ENCODE results near the gene LMX1A.

LMX1A gene

DNA sequence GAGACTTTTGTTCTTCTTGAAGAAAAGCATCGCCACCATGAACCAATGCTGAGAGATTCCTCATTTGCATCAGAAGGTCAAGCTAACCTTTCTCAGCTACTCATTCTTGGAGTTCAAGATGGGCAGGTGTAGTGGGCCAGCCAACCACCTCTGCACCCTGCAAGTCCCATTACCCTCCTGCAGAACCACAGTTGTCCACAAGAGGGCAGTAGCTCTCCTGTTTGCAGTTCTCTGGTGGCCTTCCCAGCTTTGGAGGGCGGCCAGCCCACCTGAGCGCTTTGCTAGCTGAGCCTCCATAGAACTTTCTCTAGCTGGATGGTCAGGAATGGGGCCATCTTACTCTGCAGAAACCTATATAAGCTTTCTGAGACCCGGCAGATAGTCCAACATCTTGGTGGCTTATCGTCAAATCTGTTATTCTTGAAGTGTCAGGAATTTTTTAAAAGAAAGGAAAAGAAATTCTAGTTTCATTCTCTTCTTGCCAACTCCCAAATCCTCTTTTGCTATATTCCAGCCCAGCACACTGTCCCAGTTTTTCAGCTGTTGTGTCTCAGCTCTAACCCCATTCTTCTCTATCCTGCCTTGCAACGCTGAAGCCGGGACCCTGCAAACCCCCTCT is 11.0 kb upstream of the LMX1A start:
- DNase-seq (ENCODE audit: low spot score) = peak; percentile 73

DNA sequence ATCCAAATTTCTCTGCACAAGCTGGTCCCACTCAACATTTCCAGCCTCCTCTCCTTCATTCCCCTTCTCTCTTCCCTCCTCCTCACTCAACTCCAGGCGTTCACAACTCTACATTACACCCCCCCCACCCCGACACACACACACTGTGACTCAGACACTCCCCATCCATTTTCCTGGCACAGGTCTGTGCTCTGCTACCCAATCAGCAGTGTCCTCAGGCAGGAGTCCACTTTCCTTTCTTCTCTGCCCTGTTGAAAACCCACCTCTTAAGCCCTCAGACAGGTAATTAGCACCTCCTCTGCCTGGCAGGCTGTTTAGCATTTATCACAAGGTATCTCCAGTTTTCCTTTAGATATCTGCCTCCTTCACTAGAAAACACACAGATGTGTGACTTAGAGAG is 8.8 kb upstream of the LMX1A start:
- DNase-seq (ENCODE audit: low spot score) = no peak

DNA sequence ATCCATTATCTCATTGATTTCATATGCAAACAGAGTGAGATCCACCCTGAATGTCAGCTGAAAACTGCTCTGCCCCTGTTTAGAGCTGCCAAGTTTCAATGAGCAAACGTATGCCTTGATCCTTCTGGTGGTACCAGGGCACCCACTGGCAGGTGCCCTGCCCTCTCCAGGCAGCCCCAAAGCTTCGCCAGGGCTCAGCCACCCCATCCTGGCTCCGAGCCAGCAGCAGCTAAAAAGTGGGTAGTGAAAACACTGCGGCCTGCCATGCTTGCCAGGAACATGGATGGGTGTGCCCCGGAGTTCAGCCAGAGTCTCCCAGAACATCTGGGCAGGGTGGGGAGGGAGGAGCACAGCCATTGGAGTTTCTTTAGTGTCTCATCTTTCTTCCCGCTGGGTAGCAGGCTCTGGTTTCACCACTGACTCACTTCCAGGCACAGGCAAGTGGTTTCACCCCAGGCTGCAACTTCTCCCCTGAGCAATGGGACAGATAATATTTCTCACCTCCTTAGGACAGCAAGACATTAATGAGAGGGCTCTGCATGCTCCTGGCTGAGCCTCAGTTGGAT is 8.1 kb upstream of the LMX1A start:
- no peak for DNase-seq (ENCODE audit: low spot score)

DNA sequence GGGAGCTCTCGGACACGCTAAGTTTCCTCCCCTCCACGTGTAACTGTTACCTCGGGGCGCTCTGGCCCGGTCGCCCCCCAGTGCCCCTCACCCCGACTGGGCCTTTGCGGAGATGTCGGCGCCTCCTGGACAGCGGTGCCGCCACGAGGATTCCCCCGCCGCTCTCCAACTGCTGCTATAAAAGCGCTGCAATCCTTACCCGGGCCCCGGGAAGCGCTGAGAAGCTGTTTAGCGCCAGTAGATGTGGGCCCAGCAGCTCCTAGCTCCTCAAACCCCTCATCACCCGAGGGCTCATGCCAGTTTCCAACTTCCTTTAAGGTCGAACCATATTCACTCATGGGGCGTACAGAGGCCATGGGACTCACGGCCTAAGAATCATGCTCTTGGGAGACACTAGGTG is 361 bp upstream of the LMX1A start:
- DNase-seq (ENCODE audit: low spot score) = no peak

DNA sequence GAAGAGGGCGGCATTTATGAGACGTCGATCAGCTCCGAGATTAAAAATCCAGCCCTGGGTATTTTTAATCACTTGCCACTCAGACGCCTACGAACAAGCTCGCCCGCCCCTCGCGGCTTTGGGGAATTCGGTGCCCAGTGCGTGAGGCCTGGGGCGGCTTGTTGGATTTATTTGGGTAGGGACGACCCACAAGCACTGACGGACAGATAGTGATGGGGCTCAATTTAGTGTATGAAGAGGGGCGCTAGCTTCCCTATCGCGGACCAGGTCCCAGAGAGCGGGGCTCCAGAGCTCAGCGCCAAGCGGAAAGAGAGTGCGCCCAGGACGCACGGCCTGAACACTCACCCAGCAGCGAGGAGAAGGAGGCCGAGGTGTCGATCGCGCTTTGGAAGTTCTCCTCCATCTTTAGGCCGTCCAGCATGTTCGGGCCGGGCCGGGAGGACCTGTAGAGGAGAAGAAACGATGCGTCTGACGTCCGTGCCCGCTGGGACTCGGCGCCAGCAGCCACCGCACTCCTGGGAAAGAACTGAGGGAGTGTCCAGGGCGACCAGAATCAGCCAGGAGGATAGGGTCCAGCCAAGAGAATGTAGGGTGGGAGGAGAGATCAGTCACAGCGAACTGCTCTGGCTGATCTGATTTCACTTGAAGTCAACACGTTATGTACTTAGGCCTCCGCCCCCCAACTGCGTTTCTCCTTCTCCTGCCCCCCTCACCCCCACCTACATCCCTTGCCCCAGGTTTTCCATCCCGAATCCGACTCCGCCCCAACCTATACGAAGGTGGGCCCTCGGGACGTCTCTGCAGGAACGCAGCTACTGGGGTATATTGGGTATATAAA is 1.2 kb downstream of the LMX1A start:
- no peak for DNase-seq (ENCODE audit: low spot score)

DNA sequence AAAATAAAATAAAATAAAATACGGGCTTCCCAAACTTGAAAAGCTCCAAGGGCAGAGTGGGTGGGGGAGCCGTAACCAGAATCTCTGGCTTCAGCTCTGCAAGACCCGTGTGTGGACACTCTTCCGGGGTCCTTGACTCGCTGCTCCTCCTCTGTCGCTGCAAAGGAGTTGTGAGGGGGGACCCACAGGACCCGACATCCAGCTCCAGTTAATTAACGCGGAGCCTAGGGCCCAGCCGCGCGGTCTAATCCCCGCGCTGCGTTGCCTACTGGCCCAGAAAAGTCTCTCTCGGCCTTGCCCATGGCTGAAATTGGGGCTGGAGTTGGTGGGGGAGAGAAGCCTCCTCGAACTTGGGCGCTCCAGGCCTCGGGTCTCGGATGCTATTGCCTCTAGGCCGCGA is 1.8 kb downstream of the LMX1A start:
- no peak for DNase-seq (ENCODE audit: low spot score)

DNA sequence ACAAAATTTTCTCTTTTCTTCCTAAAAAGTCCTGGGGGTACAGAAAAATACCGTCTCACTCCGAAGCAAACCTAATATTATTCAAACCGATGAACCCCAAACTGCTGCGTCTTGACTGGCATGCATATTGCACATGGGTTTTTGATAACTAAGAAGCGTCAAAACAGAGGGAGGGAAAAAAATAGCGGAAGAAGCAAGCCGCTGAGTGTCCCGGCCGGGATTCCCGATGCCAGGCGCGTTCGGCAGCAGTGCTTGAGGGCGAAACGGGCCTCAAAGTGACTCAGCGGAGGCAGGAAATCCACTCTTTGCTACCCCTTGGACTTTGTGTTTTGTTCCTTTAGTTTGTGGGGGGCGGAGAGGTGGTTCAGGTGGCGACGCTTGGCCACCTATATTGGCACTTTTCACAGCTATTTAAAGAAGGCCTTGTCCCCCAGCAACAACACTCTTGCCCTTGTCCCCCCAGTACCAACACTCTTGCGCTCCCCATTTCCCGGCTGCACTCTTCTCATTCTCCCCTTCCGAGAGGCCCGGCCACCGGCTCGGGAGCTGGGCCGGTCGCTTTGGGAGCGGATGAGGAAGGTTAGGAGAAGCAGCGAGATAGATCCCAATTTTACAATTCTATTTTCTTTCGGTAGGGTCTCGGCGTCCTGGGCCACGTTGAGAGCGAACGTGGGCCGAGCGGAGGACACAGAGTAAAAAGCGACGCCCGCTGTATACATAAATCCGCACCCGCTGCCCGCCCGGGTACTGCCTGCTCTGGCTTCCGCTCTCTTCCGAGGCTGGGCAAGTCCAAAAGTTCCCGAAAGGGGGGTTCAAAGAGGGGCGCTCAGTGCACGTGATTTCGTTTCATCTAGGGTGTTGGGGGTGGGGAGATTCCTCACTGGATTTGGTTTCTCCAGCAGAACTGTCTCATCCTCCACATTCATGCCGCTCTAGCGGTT is 2.5 kb downstream of the LMX1A start:
- no peak for DNase-seq (ENCODE audit: low spot score)

DNA sequence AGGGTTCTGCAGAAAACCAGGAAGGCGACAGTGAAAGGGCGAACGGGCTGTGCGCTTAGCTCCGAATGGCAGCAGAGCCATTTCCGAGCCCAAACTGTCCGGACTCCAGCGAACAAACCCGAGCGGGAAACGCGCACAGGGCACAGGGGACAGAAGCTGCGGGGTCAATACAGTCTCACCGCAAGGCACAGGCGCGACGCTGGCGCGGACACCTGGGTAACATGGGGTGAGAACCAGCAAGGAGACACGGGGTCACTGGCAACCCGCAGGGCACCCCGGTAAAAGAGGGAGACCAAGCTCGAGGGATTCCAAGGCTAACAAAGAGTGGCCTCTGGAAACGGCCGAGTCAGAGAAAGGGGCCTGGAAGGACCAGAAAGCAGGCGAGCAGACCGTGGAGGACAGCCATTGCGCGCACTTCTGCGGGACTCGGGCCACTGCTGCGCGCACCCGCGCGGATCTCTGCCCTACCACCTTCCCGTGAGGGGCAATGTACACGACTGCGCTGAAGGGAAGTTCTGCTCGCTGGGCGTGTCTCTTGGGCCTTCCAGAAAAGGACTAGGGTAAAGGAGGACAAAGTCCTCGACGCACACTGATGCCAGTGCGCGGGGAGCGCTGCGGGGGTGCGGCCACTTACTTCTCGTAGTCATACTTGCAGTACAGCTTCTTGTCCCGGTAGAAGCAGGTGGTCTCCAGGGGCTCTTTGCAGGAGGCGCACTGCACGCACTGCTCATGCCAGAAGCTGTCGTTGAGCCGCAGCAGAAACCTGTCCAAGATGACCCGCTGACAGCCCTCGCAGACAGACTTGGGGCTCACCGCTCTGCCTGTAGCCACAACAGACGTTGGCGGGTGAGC is 3.8 kb downstream of the LMX1A start:
- no peak for DNase-seq (ENCODE audit: low spot score)

DNA sequence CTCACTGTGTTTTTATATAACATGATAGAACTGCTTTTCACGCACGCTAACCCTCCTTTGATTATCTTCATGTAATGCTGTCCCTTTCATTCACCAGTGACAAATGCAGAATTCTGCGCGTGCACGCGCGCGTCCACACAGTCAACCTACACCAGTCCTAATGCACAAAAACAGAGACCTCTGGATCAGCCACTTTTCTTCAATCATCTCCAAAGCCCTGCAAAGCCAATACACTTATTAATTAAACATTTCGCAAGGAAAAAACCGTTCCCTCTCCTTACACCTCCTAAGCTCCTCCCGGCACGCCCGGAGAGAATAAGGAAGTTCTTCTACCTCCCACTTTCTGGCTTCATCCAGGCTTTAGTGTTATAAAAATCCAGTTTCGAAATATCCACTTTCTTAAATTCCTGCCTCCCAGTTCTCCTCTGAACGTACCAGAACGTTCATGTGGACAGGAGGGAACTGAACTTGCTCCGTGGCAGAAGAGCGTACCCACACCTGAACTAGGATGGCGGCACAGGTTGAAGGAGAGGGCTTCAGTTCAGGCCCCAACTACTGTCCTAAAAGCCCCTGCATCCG is 4.6 kb downstream of the LMX1A start:
- no peak for DNase-seq (ENCODE audit: low spot score)

DNA sequence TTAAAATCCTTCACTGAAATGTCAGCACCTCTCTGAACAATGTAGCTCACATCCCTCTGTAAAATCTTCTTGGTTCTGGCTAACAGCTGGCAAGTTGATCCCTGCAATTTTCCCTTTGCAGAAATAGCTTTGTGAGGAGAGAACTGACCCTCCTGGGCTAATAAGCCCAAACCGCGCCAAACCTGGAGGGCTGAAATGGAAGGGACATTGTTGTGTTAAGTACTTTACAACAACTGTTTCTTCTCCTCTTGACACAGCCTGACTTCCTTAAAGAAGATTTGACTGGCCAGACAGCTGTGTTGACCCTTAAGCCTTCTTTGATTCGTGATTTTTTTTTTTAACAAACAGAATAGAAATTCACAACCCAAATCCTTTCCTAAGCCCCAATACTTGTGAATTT is 5.7 kb downstream of the LMX1A start:
- DNase-seq (ENCODE audit: low spot score) = no peak

DNA sequence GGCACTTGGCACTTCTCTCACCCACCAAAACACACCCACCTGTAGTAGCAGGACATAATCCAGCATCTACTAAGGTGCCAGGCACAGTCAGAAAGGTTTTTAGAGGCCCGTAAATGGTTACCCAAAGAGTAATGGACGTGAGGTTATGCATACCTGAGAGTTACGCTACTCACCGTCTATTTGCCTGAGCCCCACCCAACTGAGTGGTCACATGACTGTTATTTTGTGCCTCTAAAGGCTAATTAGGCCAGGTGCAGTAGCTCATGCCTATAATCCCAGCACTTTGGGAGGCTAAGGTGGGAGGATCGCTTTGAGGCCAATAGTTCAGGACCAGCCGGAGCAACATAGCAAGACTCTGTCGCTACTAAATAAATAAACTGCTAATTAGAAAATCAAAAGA is 11.0 kb downstream of the LMX1A start:
- no peak for DNase-seq (ENCODE audit: low spot score)

DNA sequence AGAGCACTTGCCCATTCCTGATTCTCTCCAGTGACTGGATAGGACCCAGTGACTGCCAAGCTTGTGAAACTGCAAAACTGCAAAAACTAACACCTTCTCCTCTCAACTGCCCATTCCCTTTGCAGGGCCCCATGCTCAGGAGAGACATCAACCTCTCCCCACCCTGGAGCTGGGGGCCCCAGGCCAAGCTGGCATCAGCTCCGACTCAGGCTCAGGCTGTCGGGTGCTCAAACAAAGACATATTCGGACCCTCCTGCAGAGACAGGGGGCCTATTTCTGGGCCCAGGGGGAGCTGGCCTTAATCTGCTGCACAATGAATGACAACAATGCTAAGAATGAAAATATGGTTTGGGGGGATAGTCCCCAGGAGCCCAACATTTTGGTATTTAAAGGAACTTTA is 11.8 kb downstream of the LMX1A start:
- no peak for DNase-seq (ENCODE audit: low spot score)

DNA sequence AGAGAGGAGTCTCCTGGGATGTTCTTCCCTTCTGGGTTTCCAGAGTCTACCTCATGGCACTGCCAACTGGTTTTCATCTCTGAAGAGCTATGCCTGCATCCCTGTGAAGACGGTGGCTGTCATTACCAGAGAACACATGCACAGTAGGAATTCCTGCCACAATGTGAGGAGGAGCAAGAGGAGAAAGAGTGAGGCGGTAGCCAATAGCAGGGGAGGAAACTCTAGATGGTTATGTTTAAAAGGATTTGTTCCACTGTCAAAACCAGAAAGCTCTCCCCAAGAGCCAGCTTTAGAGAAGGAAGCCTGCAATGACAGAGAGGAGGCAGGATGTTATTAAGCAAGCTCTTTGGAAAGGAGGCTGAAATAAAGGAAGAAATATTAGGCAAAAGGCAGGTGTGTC is 12.3 kb downstream of the LMX1A start:
- DNase-seq (ENCODE audit: low spot score) = no peak

DNA sequence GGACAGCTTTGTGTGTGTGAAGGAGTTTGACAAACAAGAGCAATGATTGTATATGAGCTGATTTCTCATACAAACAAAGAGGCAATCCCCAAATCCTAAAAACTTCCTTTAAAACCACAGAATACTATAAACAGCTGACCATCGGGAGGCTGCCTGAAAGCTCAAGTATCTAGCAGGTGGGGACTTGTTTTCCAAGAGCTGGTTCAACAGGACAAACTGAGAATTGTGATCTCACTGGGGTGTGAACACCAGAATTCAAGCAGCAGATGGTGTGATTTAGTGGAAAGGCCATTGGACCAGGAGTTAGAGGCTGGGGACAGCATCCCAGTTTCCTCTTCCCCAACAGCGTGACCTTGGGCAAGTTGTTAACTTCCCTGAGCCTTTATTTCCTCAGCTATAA is 13.9 kb downstream of the LMX1A start:
- no peak for DNase-seq (ENCODE audit: low spot score)

DNA sequence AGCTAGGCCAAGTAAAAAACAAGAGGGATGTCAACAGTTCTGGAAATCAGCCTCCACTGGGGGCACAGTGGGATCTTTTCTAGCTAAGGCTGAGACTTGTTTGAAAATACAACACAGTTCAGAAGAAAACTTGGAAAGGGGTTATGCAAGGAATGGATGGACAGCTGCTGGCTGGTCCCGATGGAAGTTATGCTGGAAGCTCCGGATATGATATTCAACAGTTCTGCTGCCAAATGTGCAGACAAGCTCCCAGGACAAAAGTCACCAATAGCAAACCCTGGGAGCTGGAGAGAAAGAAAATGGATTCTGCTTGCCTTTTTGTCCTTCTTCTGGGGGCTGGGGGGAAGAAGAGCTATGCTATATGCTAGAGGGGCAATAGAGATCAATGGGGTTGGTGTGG is 14.3 kb downstream of the LMX1A start:
- DNase-seq (ENCODE audit: low spot score) = no peak

DNA sequence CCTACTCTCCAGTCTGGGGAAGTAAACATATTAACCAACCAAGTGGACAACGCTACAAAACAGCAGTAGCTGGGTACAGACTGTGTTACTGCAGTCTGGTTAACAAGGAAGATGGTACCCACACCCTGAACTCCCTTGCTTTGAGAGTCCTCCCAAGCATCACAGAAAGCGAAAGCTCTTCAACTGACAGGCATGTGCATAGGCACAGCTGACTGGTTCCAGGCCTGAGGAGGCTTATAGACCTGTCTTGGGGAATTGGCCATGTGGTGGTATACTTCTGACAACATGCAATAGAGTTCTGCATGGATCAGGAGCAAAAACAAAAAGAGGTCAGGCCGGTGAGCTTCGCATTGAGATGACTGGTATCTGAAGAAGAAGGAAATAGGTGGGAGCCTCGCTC is 17.4 kb downstream of the LMX1A start:
- DNase-seq (ENCODE audit: low spot score) = no peak

DNA sequence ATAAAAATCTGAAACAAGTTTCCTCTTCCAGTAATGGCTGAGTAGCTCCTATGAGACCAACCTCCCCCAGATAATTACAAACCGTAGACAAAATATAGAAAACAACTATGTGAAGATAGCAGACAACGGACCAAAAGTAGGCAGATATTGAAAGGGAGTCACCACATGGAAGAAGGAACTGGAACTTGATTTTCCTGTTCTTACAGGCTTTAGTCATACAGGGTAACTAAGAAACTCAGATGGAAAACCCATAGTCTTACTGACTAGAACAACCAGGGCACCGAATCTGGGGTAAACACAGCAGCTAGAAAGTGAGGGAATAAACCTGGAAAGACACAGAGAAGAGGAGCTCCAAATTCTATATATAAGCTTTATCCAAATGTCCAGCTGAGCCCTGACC is 26.0 kb downstream of the LMX1A start:
- no peak for DNase-seq (ENCODE audit: low spot score)

DNA sequence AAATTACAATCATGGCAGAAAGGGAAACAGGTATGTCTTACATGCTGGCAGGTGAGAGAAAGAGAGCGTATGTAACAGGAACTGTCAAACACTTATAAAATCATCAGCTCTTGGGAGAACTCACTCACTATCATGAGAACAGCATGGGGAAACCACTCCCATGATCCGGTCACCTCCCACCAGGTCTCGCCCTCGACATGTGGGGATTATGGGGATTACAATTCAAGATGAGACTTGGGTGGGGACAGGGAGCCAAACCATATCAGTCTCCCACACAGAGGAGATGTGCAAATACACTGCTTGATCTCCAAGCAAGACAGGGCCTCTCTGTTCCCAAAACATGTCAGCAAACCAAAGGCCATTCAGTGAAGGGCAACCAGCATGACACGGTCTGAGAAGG is 27.4 kb downstream of the LMX1A start:
- DNase-seq (ENCODE audit: low spot score) = no peak

DNA sequence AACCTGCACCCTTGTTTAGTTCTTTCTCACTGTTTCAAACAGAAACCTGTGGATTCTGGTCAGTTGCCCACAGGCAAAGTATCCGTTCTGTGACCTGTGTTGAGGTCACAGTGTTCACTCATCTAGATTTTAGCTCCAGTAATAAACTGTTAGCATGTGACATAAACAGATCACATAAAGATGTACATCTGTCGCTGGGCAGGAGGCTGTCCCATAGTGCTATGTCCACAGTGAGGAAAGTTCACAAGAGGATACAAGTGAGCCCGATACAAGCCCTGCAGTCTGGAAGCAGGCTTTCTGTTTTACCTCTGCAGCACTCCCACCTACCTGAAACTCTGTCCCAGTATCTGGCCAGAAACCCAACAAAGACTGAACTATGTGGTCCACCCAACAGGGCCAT is 28.4 kb downstream of the LMX1A start:
- no peak for DNase-seq (ENCODE audit: low spot score)

DNA sequence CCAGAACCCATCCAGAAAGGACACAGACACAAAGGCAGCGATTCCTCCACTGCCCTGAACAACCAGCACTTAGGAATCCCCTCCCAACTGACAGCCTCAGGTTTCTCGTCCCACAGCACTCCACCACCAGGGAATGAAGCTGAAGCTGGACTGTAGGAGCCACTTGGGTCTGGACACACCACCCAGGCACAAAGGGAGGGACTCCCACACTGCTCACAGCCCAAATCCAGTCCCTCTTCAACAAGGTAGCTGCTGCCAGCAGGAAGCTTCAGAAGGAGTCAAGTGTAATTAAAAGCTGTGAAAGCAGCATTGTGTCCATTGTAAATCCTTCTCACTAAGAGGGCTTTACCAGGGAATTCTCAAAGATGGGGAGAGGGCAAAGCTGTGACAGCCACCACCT is 29.0 kb downstream of the LMX1A start:
- no peak for DNase-seq (ENCODE audit: low spot score)

Measured in germinal center (tissue), 1 donor.